ENCODE data around the gene MAP2K3. TPM values are rescaled to one million over a fixed set of nuclear protein-coding genes. Genes with fewer than 3 reads are reported as not detected.

MAP2K3 gene
- total and polyA plus RNA-seq, 2 of the 8 experiments (the other 6 are each of a cell fraction or from before 2014, with no cell fraction given) = 16.9 to 33.5 TPM

- TF ChIP-seq TAF7 (optimal IDR thresholded peaks at IDR 0.05; ENCODE audit: borderline replicate concordance, low read depth, low read length) = no peak
- no peak for TF ChIP-seq ATF2 (IDR thresholded peaks at IDR 0.05; ENCODE audit: low read length)
- TF ChIP-seq CBX8 (IDR thresholded peaks at IDR 0.05; ENCODE audit: borderline replicate concordance, low read depth, low read length) = no peak
These were observed 40.8 kb upstream of the MAP2K3 start (continued) for GRCh38 chr17:21243516-21244303.
